Activated gamma-delta T cell (primary cell): Measurements from ENCODE around the gene UNC79.
"Not testable (repeated sequence)": the region's sequence is repeated elsewhere in the genome, so short reads cannot be mapped to it uniquely, and the experiment has no call there.

ENCODE experiments used
- DNase-seq: peaks from one replicate; lab custom pipeline; 2025; lab: John Stamatoyannopoulos, UW

The UNC79 gene

DNA sequence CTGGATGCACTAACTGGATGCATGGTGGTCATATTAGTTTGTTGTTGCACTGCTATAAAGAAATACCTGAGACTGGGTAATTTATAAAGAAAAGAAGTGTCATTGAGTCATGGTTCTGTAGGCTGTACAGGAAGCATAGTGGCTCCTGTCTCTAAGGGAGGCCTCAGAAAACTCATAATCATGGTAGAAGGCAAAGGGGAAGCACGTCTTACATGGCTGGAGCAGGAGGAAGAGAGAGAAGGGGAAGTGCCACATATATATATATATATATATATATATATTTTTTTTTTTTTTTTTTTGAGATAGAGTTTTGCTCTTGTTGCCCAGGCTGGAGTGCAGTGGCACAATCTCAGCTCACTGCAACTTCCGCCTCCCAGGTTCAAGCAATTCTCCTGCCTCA lies 62.9 kb downstream of the UNC79 start:
- not testable (repeated sequence) for DNase-seq

DNA sequence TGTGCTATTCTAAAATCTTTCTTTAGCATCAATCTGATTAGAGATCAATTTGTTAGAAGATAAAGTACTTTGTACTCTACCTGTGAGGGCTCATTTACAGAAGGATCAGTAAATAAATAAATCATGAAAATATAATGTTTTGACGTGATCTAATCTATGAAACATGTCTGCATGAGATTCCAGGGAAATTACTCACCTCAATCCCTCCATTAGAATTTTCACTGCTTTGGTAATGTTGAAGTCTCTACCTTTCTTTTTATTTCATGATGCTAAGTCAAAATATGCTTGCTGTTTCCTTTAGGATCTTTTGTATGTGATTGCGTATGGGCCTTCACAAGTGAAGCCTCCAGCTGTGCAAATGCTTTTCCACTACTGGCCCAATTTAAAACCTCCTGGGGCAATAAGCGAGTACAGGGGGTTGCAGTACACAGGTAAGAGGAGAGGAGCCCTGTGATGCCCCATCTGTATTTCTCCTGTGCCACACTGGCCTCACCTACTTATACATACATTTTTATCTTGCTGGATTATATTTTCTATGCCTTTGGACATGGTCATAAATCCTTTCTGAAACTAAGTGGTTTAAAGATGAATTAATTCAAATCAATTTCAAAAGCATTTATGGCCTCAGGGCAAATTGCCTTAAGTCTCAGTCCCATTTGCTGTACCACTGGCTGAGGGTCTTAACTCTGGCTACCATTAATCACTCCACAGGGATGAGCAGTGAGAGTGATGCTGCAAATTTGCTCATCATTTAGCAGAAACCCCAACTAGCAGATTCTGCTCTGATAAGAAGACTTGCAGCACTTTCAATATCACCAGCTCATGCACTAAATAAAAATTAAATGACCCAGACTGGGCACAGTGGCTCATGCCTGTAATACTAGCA lies 66.4 kb downstream of the UNC79 start:
- DNase-seq: no peak

DNA sequence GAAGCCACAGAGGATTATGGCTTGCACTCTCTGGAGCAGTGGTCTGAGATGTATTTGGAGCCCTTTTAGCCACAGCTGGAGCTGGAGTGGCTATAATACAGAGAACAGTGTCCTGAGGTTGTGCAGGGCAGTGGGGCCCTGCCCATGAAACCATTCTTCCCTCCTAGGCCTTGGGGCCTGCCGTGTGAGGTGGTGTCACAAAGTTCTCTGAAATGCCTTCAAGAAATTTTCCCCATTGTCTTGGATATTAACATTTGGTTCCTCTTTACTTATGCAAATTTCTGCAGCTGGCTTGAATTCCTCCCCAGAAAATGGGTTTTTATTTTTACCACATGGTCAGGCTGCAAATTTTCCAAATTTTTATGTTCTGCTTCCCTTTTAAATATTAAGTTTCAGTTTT lies 79.3 kb downstream of the UNC79 start:
- DNase-seq: no peak

DNA sequence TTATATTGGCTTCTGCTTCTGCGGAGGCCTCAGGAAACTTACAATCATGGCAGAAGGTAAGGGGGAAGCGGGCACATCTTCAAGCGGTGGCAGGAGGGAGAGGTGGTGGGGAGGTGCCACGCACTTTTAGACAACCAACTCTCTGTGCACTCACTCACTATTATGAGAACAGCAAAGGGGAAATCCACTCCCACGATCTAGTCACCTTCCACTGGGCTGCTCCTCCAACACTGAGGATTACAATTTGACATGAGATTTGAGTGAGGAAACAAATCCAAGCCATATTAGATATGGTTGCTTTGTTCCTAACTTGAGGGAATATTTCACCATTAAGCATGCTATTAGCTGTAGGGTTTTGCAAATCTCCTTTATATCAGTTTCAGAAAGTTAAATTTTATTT lies 80.3 kb downstream of the UNC79 start:
- no peak for DNase-seq

DNA sequence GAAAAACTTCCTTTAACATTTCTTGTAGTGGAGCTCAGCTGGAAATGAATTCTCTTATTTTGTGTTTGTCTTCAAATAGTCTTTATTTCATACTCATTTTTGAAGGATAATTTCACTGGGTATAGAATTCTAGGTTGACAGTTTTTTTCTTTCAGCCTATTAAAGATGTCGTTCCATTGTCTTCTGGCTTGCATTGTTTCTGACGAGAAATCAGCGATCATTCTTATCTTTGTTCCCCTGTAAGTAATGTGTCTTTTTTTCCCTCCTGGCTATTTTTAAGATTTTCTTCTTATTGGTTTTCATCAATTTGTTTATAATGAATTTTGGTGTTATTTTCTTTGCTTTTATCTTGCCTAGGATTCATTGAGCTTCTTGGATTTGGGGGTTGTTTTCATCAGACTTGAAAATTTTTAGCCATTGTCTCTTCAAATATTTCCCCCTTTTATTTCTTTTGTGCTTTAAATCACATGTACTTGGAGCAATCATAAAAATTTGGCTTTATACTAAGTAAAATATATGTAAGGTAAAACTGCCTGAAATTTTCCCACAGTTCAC lies 89.4 kb downstream of the UNC79 start:
- DNase-seq: no peak

DNA sequence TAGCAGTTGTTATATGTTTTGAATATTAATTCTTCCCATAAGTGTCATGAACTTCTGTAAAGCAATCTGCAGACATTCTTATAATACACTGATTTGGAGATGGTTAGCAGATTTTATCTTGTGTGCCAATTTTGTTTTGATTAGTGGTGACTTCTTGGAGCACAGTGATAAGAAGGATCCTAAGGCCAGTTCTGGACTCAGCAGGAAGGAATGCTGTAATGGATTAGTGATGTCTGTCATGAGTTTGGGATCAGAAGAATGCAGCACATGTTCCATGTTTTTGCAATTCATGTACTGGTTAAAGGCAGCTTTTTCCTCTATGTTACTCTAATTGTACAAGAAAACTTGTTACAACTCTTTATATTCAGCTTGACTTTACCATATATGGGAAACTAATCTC lies 91.5 kb downstream of the UNC79 start:
- no peak for DNase-seq

DNA sequence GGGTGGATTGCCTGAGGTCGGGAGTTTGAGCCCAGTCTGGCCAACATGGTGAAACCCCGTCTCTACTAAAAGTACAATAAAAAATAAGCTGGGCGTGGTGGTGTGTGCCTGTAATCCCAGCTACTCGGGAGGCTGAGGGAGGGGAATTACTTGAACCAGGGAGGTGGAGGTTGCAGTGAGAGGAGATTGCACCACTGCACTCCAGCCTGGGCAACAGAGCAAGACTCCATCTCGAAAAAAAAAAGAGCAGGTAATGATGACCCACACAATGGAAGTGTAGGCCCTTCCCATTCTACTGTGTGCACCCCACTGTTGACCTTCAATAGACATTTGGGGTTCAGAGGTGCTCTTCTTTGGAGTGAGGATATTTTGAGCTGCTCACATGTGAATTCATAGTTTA lies 94.5 kb downstream of the UNC79 start:
- not testable (repeated sequence) for DNase-seq

DNA sequence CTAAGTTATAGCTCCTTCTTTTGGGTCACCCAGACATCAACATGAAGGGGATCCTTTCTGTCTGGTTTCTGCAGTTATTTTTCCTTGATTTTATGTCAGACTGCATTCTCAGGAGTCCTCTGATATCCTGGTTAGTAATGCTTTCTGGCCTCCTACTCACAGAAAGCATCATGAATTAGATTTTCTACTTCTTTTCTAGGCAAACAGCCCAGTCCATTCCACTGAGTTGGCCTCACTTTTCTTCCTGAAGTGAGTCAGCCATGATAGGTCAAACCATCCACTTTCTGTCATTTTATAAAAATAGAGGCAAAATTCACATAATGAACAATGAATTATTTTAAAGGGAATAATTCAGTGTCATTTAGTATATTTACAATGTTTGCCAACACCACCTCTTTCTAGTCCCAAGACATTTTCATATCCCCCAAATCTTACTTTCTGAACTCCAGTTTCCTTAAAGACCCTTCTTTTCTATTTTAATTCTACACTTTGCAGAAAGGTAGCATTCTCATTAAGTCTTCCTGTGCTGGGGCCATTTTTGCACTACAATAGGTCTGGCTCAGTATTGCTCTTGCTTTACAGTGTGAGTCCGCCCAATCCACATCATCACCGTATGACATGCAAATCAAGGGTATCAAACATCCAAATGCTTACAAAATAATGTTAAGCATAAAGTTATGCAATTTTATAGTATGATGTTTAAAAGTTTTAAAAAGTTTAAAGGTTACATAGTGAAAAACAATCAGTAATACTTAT lies 95.1 kb downstream of the UNC79 start:
- no peak for DNase-seq

DNA sequence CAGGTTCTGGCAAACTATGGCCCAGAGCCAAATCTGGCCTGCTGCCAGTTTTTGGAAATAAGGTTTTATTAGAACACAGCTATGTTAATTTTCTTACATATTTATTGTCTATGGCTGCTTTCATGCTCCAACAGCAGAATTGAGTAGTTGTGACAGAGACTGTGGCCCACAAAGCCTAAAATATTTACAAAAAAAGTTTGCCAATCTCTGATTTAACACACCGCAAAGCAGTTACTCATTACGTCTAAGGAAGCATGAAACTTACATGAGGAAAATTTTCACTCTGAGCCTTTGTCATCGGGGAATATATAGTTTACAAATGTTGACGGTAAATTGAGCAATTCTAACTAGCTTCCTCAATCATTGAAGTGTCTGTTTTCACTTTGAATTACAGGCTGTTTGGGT lies 96.5 kb downstream of the UNC79 start:
- no peak for DNase-seq

DNA sequence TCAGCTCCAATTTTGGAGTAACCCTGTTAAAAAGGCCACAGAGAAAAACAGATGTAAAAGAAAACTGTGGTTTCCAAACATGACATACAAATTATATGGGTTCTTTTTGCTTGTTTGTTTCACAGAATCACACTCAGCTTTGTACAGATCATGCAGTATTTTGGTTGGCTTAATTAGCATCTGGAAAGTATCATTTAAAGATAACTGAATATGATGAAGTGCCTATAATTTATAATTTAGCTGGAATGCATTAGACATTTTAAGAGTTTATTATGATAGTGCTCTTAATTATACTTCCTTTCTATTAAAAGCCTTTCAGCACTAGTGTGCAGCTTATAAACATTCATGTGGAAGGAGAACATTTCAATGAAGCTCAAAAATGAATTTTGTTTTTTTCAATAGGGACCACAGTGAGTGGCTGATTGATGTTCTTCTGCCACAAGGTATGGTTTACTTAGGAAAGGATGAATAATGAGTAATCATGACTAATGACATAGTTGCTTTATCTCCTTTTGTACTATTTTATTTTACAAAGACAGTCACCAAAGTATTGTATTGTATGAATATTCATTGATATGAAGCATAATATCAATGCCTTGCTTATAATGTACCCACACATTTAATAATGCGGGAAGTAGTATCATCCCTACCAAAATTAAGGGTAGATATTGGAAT lies 98.3 kb downstream of the UNC79 start:
- no peak for DNase-seq

DNA sequence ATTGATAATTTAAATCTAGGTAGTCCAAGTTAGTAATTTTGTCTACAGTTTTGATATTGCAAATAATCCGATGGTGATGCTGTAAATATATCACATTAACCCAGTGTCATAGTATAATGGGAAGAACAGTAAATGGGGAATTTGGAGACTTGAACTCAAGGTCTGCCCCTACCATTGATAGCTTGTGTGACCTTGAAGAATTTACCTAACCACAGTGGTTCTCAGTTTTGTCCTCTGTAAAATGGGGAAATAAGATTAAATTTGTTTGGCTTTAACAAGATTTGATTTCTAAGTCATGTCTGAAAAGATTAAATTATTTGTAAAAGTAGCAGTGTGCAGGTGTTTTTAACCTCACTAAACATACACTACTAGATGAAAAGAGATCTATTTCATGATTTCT lies 100.9 kb downstream of the UNC79 start:
- DNase-seq: no peak

DNA sequence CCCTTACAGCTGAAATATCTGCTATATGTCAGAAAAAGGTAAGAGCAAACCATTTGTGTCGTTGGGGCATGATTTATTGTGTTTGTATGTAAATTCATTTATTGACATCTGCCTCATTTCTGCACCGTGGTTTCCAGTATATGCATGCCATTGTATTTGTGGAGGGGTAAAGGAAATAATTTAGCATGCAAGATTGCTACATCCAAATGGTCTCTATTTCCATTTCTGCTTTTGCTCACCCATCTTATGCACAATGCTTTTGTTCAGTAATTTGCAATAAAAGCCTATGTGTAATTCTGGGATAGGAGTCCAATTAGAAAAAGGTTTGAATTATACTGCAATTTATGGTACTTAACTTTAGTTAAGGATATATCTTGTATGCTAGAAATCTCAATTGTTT lies 101.8 kb downstream of the UNC79 start:
- DNase-seq: no peak

DNA sequence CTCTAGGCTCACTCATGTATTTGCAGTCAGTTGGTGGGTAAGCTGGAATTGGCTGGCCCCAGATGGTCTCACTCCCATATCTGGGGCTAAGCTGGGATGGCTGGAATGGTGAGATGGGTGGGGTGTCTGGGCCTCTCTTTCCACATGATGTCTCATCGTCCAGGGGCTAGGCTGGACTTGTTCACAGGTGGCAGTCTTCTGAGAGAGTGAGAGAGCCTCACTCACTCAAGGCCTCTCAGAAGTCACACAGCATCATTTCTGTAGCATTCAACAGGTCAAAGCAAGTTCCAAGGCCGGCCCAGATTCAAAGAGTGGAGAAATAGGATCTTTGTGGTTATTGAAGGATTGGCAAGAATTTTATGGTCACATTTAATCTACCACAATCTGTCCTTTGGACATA lies 102.7 kb downstream of the UNC79 start:
- DNase-seq: no peak

DNA sequence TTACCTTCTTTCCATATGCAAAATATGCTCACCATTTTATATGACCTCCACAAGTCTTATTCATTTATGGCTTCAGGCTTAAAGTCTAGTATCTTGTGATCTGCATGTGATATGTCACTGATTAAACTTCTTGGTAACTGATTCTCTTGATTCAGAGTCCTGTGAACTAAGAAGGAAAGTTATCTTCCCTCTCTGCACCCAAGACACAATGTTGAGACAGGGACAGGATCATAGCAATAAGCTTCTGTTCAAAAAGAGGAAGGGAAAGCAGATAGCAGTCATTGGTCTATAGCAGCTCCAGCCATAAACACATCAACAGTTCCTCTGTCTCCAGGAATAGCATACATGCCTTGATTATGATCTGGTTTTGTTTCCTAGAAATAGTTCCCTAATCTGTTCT lies 103.1 kb downstream of the UNC79 start:
- DNase-seq: no peak

DNA sequence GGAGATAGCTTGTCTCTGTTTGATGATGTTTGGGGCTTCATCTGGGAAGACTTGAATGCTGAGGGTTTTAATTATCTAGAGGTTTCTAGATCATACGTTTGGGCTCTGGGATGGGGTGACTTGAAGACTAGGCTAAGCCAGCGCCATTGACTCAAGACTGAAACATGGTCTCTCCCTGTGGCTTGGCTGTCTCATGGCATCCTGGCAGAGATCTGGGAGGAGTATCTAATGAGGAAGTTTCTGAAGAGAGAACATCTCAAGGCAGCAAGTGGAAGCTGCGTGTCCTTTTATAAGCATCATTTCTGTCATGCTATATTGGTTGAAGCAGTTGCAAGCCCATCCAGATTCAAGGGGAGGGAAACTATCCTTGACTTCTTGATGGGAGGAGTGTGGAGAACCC lies 104.8 kb downstream of the UNC79 start:
- no peak for DNase-seq

DNA sequence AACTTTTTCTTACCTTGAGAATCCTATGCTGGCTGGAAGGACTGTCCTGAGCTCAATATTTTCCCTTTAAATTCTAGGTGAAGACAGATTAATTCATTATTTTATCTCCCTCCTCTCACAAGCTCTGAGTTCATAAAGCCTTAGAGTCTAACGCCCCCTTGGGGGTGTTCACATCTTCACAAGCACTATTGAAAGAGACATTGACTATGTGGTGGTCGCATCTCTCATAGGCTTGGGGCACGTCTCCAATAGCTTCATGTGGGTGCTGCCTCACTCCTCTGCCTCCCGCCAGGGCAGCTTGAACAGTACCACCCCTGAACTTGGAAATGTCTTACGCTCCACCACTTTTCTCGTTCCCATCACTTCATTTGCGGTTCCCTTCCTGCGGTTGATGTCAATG lies 106.2 kb downstream of the UNC79 start:
- no peak for DNase-seq

DNA sequence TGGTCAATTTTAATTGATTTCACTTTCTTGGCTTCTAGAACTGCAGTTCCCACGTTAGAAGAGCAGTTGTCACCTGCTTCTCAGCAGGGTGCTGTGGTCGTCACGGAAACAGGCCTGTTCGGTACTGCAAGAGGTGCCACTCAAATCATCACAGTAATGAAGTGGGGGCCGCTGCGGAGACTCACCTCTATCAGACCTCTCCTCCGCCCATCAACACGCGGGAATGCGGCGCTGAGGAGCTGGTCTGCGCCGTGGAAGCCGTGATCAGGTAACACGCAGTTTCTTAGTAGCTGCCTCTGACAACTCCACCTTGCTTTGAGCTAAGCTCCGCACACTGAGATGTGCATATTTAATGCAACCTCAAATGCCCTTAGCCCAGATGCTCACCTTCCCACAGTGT lies 107.2 kb downstream of the UNC79 start:
- no peak for DNase-seq

DNA sequence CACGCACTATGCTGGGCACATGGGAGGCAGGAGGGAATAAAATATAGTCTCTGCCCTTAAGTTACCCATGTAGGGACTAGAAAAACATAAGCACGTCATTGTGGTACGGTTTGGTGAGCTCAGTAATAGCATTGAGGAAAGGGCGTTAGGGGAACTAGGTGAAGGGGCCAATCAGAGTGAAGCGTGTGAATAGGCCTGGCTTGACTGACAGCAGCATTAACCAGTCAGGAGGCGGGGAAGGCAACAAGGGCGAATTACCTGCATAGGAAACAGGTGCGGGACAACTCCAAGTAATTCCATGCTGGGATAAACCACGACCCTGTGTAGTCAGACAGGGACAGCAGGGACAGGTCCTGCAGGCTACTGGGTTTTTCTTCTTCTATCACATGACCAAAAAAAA lies 107.7 kb downstream of the UNC79 start:
- no peak for DNase-seq

DNA sequence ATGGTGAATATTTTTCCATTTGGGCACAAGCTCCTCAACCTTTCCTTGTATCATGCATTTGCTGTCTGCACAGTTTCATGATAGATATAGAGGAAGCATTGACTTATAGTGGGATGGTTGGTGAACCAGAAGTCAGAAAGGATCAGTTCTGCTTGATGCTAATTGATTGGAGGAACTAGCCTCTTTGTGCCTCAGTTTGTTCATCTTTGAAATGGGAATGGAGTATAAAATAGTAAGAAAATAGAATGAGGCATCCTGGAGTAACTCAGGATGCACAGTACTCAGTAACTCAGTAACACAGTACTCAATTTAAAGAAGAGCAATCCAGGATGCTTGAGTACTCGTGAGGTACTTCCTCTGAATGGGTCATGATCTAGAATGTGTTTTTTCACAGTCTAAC lies 109.5 kb downstream of the UNC79 start:
- DNase-seq: no peak

DNA sequence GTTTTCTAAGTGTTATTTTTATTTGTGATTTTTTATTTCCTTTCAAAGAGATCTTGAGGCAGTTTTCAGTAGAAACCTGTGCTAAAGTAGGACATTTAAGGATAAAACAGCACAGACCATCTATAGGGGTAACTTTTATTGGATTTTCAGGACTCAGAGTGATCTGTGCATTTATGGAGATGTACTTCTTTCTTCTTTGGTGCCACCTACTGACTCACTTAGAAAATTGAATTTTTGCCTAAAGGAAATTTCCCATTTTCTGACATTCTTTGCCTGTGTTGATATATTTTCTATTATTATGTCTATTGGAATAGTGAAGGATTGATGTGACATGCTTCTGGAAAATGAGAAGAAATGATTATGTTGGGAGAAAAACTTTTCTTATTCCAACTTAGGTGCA lies 113.0 kb downstream of the UNC79 start:
- DNase-seq: no peak

DNA sequence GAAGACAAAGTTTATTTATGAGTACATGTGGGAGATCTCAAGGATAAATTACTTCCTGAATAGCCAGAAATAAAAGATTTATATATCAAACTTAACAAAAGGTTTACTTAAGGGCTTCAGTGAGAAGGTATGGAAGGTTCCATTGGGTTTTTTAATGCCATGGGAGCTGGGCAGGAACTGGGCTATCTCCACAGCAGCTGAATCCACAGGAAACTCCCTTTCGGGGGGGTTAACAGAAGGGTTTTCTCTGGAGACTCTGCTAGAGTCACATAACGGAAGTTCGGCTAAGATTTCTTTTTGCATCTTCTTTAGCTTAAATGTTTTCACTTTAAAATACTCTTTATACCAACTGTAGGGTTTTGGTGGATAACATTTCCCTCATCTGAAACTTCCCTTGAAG lies 113.5 kb downstream of the UNC79 start:
- DNase-seq: no peak

DNA sequence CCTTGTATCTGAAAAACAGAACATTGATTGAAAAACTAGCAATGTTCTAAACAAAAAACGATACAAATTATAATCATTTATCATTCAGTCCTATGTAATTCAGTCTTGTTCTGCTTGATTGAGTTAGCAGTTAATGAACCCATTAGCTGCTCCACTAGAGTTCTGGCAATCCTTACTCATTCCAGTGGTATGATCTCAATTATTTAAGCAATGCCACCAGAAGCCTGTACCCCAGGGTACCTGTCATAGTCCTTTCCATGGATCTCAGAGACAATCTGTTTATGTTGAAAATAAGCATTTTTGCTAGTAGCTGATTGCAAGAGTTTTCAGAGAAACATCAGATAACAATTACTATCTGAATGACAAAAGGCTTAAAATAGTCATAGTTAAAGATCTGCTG lies 115.9 kb downstream of the UNC79 start:
- DNase-seq: no peak
